HepG2 (cell line): Measurements from ENCODE around the gene DPM1. TPM values are rescaled to one million over a fixed set of nuclear protein-coding genes. Genes with fewer than 3 reads are reported as not detected.

ENCODE experiments used
- BCL6 ChIP-seq: IDR thresholded peaks from 2 replicates; pipeline ENCODE4 v1.6.1; 2016; ENCODE audit warnings: missing genetic modification reagents, missing compliant biosample characterization
- FOSL1 ChIP-seq: sonication (generic); formaldehyde crosslinking; IDR thresholded peaks from 2 replicates; pipeline ENCODE4 v1.9.0; 2021; ENCODE audit warnings: missing genetic modification reagents, borderline replicate concordance
- GATAD2A ChIP-seq: IDR thresholded peaks from 2 replicates; pipeline ENCODE4 v1.6.1; 2016
- HHEX ChIP-seq: IDR thresholded peaks from 2 replicates; pipeline ENCODE4 v1.6.1; 2016; ENCODE audit warnings: control low read depth
- KLF13 ChIP-seq: sonication (generic); formaldehyde crosslinking; IDR thresholded peaks from 2 replicates; pipeline ENCODE4 v1.4.0; 2020; ENCODE audit warnings: mild to moderate bottlenecking, missing genetic modification reagents
- KLF9 ChIP-seq: IDR thresholded peaks from 2 replicates; pipeline ENCODE4 v1.6.1; 2016; ENCODE audit warnings: low read depth
- NFIB ChIP-seq: sonication (generic); formaldehyde crosslinking; IDR thresholded peaks from 2 replicates; pipeline ENCODE4 v1.9.0; 2021; ENCODE audit warnings: missing genetic modification reagents, mild to moderate bottlenecking, borderline replicate concordance
- STAT6 ChIP-seq: sonication (generic); formaldehyde crosslinking; IDR thresholded peaks from 2 replicates; pipeline ENCODE4 v1.4.0; 2020; ENCODE audit warnings: missing genetic modification reagents, mild to moderate bottlenecking, borderline replicate concordance
- TFDP1 ChIP-seq: IDR thresholded peaks from 2 replicates; pipeline ENCODE4 v1.6.1; 2016; ENCODE audit warnings: missing compliant biosample characterization, missing genetic modification reagents, borderline replicate concordance
- TRAFD1 ChIP-seq: sonication (generic); formaldehyde crosslinking; IDR thresholded peaks from 2 replicates; pipeline ENCODE4 v1.5.1; 2020; ENCODE audit warnings: missing genetic modification reagents, mild to moderate bottlenecking, borderline replicate concordance
- WIZ ChIP-seq: sonication (generic); formaldehyde crosslinking; IDR thresholded peaks from 2 replicates; pipeline ENCODE4 v1.5.1; 2020; ENCODE audit warnings: mild to moderate bottlenecking, missing genetic modification reagents
- ZNF574 ChIP-seq: sonication (generic); formaldehyde crosslinking; IDR thresholded peaks from 2 replicates; pipeline ENCODE4 v1.4.0; 2020; ENCODE audit warnings: missing genetic modification reagents
- ZNF639 ChIP-seq: conservative IDR thresholded peaks from 2 replicates; pipeline ENCODE4 v1.6.1; 2018; ENCODE audit warnings: missing genetic modification reagents
- ZNF703 ChIP-seq: sonication (generic); formaldehyde crosslinking; IDR thresholded peaks from 2 replicates; pipeline ENCODE4 v1.5.1; 2020; ENCODE audit warnings: missing genetic modification reagents, mild to moderate bottlenecking, moderate library complexity, borderline replicate concordance
- polyA plus RNA-seq, 8 experiments: library from polyadenylated mRNA; depleted of rRNA in 3 of 8; stranded (reverse) in 7 of 8; unstranded in 1 of 8; fragments of >200 nt; fragmentation: Illumina TruSeq in 4 of 8; extraction: Trizol in 4 of 8; gene quantifications; 2 replicates each; pipeline versions ENCODE4 v1.2.1 to v1.2.3, GENCODE V29; 2011 to 2016; ENCODE audit warnings: low read depth in 4 of 8, missing spikeins in 1 of 8, mixed read lengths in 1 of 8; ENCODE audit not compliant: insufficient read depth in 1 of 8
- total RNA-seq, 5 experiments: library from RNA; depleted of rRNA; stranded (reverse); fragments of >200 nt; fragmentation: Illumina TruSeq; extraction: Trizol; gene quantifications; 2 replicates each; pipeline ENCODE4 v1.2.3, GENCODE V29; 2016; ENCODE audit warnings: low read depth in 1 of 5

The DPM1 gene
- total and polyA plus RNA-seq, 2 of the 13 experiments (the other 11 are each of a cell fraction or from before 2014, with no cell fraction given), result 83.2 to 161 TPM

GRCh38 chr20:50929299-50930138, 28.8 kb downstream of the DPM1 start (continued):
- TF ChIP-seq ZNF574 (CRISPR knock-in tag) (peak; percentile 91), ZNF639 (CRISPR knock-in tag) (no peak; the same call in 1 of the 2 replicates), TRAFD1 (CRISPR knock-in tag) (no peak), KLF9 (CRISPR knock-in tag) (peak; percentile 77), GATAD2A (CRISPR knock-in tag) (peak; percentile 93), NFIB (CRISPR knock-in tag) (no peak), BCL6 (CRISPR knock-in tag) (peak; percentile 65), STAT6 (CRISPR knock-in tag) (peak; percentile 91; the same call in 1 of the 2 replicates), HHEX (CRISPR knock-in tag) (peak; percentile 39; the same call in 1 of the 2 replicates), TFDP1 (CRISPR knock-in tag) (peak; percentile 84), WIZ (CRISPR knock-in tag) (no peak), FOSL1 (CRISPR knock-in tag) (no peak), KLF13 (no peak), ZNF703 (CRISPR knock-in tag) (no peak)
